T1000 (cell line): ENCODE results near the gene ACOX1.

Experiments used
- DNase-seq: peaks from one replicate; lab custom pipeline; 2025; ENCODE audit warnings: mixed read lengths; lab: John Stamatoyannopoulos, UW

Gene ACOX1

GRCh38 chr17:76008630-76009425, 29.9 kb upstream of the ACOX1 start:
- DNase-seq = no peak

- DNase-seq = no peak
Observed at GRCh38 chr17:76008208-76008607, 29.2 kb upstream of the ACOX1 start.

GRCh38 chr17:76007850-76008165, 28.8 kb upstream of the ACOX1 start:
- DNase-seq = no peak

GRCh38 chr17:76007131-76007849, 28.3 kb upstream of the ACOX1 start:
- DNase-seq = no peak

GRCh38 chr17:76005263-76006149, 26.5 kb upstream of the ACOX1 start:
- DNase-seq = peak; percentile 48

- DNase-seq = no peak
Observed at GRCh38 chr17:76004750-76005262, 25.8 kb upstream of the ACOX1 start.

GRCh38 chr17:76003915-76004314, 24.9 kb upstream of the ACOX1 start:
- no peak for DNase-seq

- DNase-seq = no peak
Observed at GRCh38 chr17:76002100-76002499, 23.1 kb upstream of the ACOX1 start.

- DNase-seq = no peak
Observed at GRCh38 chr17:76000755-76001521, 22.0 kb upstream of the ACOX1 start, which contains the start of gene CDK3. Gene CDK3, plus strand, starts transcription at chr17:76000855. Its CDS starts 571 bp downstream, at chr17:76001426.

- DNase-seq = no peak
Observed at GRCh38 chr17:76000016-76000754, 21.2 kb upstream of the ACOX1 start.

- DNase-seq = peak; percentile 17
Observed at GRCh38 chr17:75998327-75998795, 19.4 kb upstream of the ACOX1 start.

- DNase-seq = no peak
Observed at GRCh38 chr17:75996665-75997590, 18.0 kb upstream of the ACOX1 start.

GRCh38 chr17:75995385-75995925, 16.5 kb upstream of the ACOX1 start:
- DNase-seq = no peak

GRCh38 chr17:75994802-75995370, 15.9 kb upstream of the ACOX1 start:
- DNase-seq = no peak

- DNase-seq = no peak
Observed at GRCh38 chr17:75991396-75991795, 12.4 kb upstream of the ACOX1 start.

- no peak for DNase-seq
Observed at GRCh38 chr17:75987041-75987440, 8.1 kb upstream of the ACOX1 start.

GRCh38 chr17:75985986-75986385, 7.0 kb upstream of the ACOX1 start:
- no peak for DNase-seq

- DNase-seq = no peak
Observed at GRCh38 chr17:75983501-75984181, 4.7 kb upstream of the ACOX1 start.
